Astrocyte of the cerebellum (primary cell): ENCODE data around the gene KCNA2.

ENCODE experiments used
- DNase-seq: peaks from one replicate; pipeline ENCODE4 v3.0.0-alpha.2; 2011; ENCODE audit warnings: low read depth
- H3K4me3 ChIP-seq: 2 replicates; pipeline ENCODE4 v1.5.1; 2011; ENCODE audit warnings: mild to moderate bottlenecking, low read depth, low read length, moderate library complexity
- CTCF ChIP-seq: IDR thresholded peaks from 2 replicates; pipeline ENCODE4 v1.5.1; 2012; ENCODE audit warnings: low read length, low read depth, moderate library complexity, mild to moderate bottlenecking; ENCODE audit errors: missing control alignments
- in situ Hi-C: cut with HindIII; loops from 2 replicates; pipeline ENCODE4 v1.10.0; 2017; ENCODE audit warnings: low sequenced_read_pairs

KCNA2 gene

GRCh38 chr1:110579460-110579859 lies 26.7 kb downstream of the KCNA2 start:
- no peak overlapping the region for H3K4me3 ChIP-seq
- in situ Hi-C loops: no loop called here
- TF ChIP-seq CTCF: no peak
- DNase-seq: no peak

- DNase-seq: no peak
These were observed 29.7 kb downstream of the KCNA2 start for GRCh38 chr1:110576441-110576840.

GRCh38 chr1:110573314-110573713 lies 32.8 kb downstream of the KCNA2 start:
- no peak for DNase-seq
- in situ Hi-C loops: no loop called here
- H3K4me3 ChIP-seq: no peak overlapping the region
- no peak for TF ChIP-seq CTCF

More at GRCh38 chr1:110576441-110576840, 29.7 kb downstream of the KCNA2 start:
- in situ Hi-C loops: no loop called here
- H3K4me3 ChIP-seq: no peak overlapping the region
- no peak for TF ChIP-seq CTCF

- DNase-seq: no peak
- no peak overlapping the region for H3K4me3 ChIP-seq
- in situ Hi-C loops: no loop called here
- TF ChIP-seq CTCF: no peak
These were observed 33.4 kb downstream of the KCNA2 start for GRCh38 chr1:110572751-110573150.

GRCh38 chr1:110570901-110571300 lies 35.3 kb downstream of the KCNA2 start:
- in situ Hi-C loops: no loop called here
- TF ChIP-seq CTCF: no peak
- no peak overlapping the region for H3K4me3 ChIP-seq
- DNase-seq: no peak

GRCh38 chr1:110570307-110570706 lies 35.9 kb downstream of the KCNA2 start:
- in situ Hi-C loops: no loop called here
- H3K4me3 ChIP-seq: no peak overlapping the region
- no peak for TF ChIP-seq CTCF
- DNase-seq: no peak

- in situ Hi-C loops: no loop called here
- no peak for DNase-seq
- H3K4me3 ChIP-seq: no peak overlapping the region
- TF ChIP-seq CTCF: no peak
These were observed 39.3 kb downstream of the KCNA2 start for GRCh38 chr1:110566836-110567235.
